ENCODE results near the gene GSTA2.

- TF ChIP-seq, protein P1, sequence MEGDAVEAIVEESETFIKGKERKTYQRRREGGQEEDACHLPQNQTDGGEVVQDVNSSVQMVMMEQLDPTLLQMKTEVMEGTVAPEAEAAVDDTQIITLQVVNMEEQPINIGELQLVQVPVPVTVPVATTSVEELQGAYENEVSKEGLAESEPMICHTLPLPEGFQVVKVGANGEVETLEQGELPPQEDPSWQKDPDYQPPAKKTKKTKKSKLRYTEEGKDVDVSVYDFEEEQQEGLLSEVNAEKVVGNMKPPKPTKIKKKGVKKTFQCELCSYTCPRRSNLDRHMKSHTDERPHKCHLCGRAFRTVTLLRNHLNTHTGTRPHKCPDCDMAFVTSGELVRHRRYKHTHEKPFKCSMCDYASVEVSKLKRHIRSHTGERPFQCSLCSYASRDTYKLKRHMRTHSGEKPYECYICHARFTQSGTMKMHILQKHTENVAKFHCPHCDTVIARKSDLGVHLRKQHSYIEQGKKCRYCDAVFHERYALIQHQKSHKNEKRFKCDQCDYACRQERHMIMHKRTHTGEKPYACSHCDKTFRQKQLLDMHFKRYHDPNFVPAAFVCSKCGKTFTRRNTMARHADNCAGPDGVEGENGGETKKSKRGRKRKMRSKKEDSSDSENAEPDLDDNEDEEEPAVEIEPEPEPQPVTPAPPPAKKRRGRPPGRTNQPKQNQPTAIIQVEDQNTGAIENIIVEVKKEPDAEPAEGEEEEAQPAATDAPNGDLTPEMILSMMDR (IDR thresholded peaks at IDR 0.05), result no peak
- no peak for TF ChIP-seq POLR2A (IDR thresholded peaks at IDR 0.05)
Measured at GRCh38 chr6:52802806-52803205, 39.5 kb upstream of the GSTA2 start.
